ENCODE results near the gene SOX6.

SOX6 gene

GRCh38 chr11:15945726-15946125 lies 410.6 kb downstream of the SOX6 start:
- Histone ChIP-seq H3K36me3 (ENCODE audit: control insufficient read depth, insufficient read depth, low read length) (no peaks in the 10 kb centered on the region), H3K4me3 (ENCODE audit: insufficient read depth, low read depth, low read length) (no peak overlapping the region), H3K4me1 (ENCODE audit: control insufficient read depth, insufficient read depth, low read length) (no peaks in the 10 kb centered on the region), H3K9me3 (ENCODE audit: control insufficient read depth, low read length) (no peaks in the 10 kb centered on the region), H3K27me3 (ENCODE audit: control insufficient read depth, insufficient read depth, low read length, poor library complexity, severe bottlenecking) (no peaks in the 10 kb centered on the region), H3K27ac (ENCODE audit: insufficient read depth, low read depth, low read length, poor library complexity, severe bottlenecking) (no peak overlapping the region)
- WGBS, 2 experiments: 100% methylated on average over 1 of the region's 1 CpG

DNA sequence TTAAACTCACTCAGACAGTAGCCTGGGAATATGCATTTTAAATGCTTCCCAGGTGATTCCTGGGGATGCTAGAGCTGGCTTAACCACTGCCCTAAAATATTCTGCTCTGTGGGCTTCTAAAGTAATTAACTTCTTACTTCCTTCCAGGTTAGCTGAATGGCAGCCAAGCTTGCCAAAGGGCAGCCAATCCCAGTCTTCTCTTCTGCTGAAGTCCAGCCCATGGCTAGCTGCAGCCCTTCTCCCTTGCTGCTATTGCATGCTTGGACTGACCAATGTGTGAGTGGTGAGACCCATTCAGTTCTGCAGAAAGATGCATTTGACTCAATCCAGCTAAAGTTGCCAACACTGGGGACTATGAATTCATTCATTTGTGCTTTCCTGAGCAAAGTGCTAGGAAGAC lies 411.9 kb downstream of the SOX6 start:
- no peaks in the 10 kb centered on the region for H3K36me3 ChIP-seq (ENCODE audit: control insufficient read depth, insufficient read depth, low read length)
- H3K4me3 ChIP-seq (ENCODE audit: insufficient read depth, low read depth, low read length): no peak overlapping the region
- no peaks in the 10 kb centered on the region for H3K27me3 ChIP-seq (ENCODE audit: control insufficient read depth, insufficient read depth, low read length, poor library complexity, severe bottlenecking)
- H3K4me1 ChIP-seq (ENCODE audit: control insufficient read depth, insufficient read depth, low read length): no peaks in the 10 kb centered on the region
- H3K27ac ChIP-seq (ENCODE audit: insufficient read depth, low read depth, low read length, poor library complexity, severe bottlenecking): no peak overlapping the region
- no peaks in the 10 kb centered on the region for H3K9me3 ChIP-seq (ENCODE audit: control insufficient read depth, low read length)

DNA sequence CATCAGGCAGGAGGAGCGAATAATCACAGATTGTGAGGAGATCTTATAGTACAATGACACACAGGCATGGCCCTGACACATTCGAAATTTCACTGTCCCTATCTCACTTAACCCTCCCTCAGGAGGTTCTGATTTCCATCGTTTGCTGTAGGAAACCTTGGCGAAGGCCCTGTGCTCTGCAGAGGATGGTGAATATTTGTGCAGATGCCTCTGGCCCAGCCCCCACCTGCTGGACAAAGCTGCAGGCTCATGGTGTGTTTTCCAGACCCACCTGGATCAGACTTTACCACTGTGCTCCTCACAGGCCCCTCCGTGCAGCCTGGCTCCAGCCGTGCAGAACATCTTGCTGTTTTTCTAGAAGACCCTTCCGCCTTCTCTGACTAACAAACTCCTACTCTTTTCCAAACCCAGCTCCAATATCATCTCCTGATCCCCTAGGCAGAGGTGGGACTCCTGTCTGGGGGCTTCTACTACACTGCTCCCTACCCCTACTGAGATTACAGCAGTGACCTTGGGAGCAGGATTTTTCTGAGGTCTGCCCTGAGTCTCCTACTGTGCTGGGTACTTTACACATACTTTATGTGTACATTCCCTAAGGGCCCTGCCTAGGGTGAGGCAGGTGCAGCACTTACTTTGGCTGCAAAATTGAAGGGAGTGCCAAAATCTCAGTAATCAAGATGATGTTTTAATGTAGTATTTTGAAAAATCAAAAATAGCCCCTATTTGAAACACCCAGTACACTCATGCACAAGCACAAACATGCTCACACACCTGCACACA lies 412.7 kb downstream of the SOX6 start:
- H3K4me1 ChIP-seq (ENCODE audit: control insufficient read depth, insufficient read depth, low read length): no peaks in the 10 kb centered on the region
- H3K4me3 ChIP-seq (ENCODE audit: insufficient read depth, low read depth, low read length): no peak overlapping the region
- no peak overlapping the region for H3K27ac ChIP-seq (ENCODE audit: insufficient read depth, low read depth, low read length, poor library complexity, severe bottlenecking)
- WGBS, 2 experiments: 91 to 94% methylated on average over 7 of the region's 7 CpGs
- no peaks in the 10 kb centered on the region for H3K27me3 ChIP-seq (ENCODE audit: control insufficient read depth, insufficient read depth, low read length, poor library complexity, severe bottlenecking)
- H3K36me3 ChIP-seq (ENCODE audit: control insufficient read depth, insufficient read depth, low read length): no peaks in the 10 kb centered on the region
- H3K9me3 ChIP-seq (ENCODE audit: control insufficient read depth, low read length): no peaks in the 10 kb centered on the region

GRCh38 chr11:15942936-15943335 lies 413.4 kb downstream of the SOX6 start:
- H3K27me3 ChIP-seq (ENCODE audit: control insufficient read depth, insufficient read depth, low read length, poor library complexity, severe bottlenecking): no peaks in the 10 kb centered on the region

GRCh38 chr11:15942126-15942525 lies 414.2 kb downstream of the SOX6 start:
- Histone ChIP-seq H3K36me3 (ENCODE audit: control insufficient read depth, insufficient read depth, low read length) (no peaks in the 10 kb centered on the region), H3K9me3 (ENCODE audit: control insufficient read depth, low read length) (no peaks in the 10 kb centered on the region), H3K27me3 (ENCODE audit: control insufficient read depth, insufficient read depth, low read length, poor library complexity, severe bottlenecking) (no peaks in the 10 kb centered on the region), H3K27ac (ENCODE audit: insufficient read depth, low read depth, low read length, poor library complexity, severe bottlenecking) (no peak overlapping the region), H3K4me1 (ENCODE audit: control insufficient read depth, insufficient read depth, low read length) (no peaks in the 10 kb centered on the region), H3K4me3 (ENCODE audit: insufficient read depth, low read depth, low read length) (no peak overlapping the region)
- 94 to 95% methylated on average over 7 of the region's 7 CpGs for WGBS, 2 experiments

More at GRCh38 chr11:15942936-15943335, 413.4 kb downstream of the SOX6 start:
- 93% methylated on average over 9 of the region's 9 CpGs for WGBS, 2 experiments
- Histone ChIP-seq H3K27ac (ENCODE audit: insufficient read depth, low read depth, low read length, poor library complexity, severe bottlenecking) (no peak overlapping the region), H3K36me3 (ENCODE audit: control insufficient read depth, insufficient read depth, low read length) (no peaks in the 10 kb centered on the region), H3K9me3 (ENCODE audit: control insufficient read depth, low read length) (no peaks in the 10 kb centered on the region), H3K4me1 (ENCODE audit: control insufficient read depth, insufficient read depth, low read length) (no peaks in the 10 kb centered on the region), H3K4me3 (ENCODE audit: insufficient read depth, low read depth, low read length) (no peak overlapping the region)

DNA sequence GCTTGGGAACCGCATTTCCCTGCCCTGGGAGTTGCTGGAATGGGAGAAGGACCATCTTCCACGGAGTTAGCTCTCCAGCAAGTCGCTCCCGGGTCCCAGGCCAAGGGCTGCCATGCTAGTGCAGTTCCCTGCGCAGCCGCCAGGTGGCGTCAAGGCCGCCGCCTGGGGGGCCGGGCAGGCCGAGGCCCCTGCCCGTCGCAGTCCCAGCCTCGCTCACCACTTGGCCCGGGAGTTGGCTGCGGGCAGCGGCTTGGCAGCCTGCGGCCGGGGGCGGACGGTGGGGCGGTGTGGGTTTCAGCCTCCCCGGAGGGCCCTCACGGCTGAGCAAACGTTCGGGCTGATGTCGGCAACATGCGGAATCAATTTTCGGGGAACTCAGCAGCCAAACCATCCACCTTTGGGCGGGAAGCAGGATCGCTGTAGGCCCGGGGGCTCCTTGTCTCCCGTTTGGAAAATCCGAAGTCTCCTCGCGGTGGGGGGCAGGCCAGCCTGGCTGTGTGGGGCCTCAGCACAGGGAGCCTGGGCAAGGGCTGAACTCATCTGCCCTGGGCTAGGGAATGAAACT lies 415.1 kb downstream of the SOX6 start:
- Histone ChIP-seq H3K27me3 (ENCODE audit: control insufficient read depth, insufficient read depth, low read length, poor library complexity, severe bottlenecking) (no peaks in the 10 kb centered on the region), H3K4me3 (ENCODE audit: insufficient read depth, low read depth, low read length) (no peak overlapping the region), H3K4me1 (ENCODE audit: control insufficient read depth, insufficient read depth, low read length) (no peaks in the 10 kb centered on the region), H3K36me3 (ENCODE audit: control insufficient read depth, insufficient read depth, low read length) (no peaks in the 10 kb centered on the region), H3K9me3 (ENCODE audit: control insufficient read depth, low read length) (no peaks in the 10 kb centered on the region), H3K27ac (ENCODE audit: insufficient read depth, low read depth, low read length, poor library complexity, severe bottlenecking) (no peak overlapping the region)
- WGBS, 2 experiments: 64 to 66% methylated on average over 36 of the region's 36 CpGs

DNA sequence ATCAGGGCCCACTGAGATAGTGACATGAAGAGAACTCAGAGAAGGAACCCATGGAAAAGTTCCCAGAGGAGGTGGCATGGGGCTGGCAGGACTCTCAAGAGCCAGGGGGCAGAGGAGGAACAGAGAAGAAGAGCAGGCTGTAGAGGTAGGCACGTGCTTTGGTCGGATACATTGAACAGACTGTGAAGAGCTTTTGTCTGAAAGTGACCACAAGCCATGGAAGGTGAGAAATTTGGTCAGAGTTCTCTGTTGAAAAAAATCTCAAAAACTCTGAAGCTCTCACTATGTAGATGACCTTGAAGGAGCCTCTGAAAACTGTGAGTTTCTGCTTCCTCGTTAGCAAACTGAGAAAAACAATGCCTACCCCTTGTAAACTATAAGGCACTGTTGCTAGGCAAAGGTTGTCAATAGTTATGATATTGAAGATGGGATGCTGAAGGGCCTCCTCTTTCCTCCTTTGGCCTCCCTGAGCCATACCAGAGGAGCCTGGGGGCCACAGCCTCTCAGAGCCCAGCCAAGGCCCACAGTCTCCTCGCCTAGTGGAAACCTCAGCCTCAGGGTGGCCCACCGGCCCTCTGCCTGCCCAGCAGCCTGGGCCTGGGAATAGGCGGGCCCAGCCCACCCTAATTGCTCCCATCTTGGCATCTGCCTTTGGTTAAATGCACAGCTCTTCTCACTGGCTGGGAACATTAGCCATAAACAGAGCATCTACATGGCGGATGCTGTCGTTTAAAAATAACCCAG lies 415.7 kb downstream of the SOX6 start:
- no peaks in the 10 kb centered on the region for H3K4me1 ChIP-seq (ENCODE audit: control insufficient read depth, insufficient read depth, low read length)
- no peak overlapping the region for H3K27ac ChIP-seq (ENCODE audit: insufficient read depth, low read depth, low read length, poor library complexity, severe bottlenecking)
- H3K36me3 ChIP-seq (ENCODE audit: control insufficient read depth, insufficient read depth, low read length): no peaks in the 10 kb centered on the region
- H3K9me3 ChIP-seq (ENCODE audit: control insufficient read depth, low read length): no peaks in the 10 kb centered on the region
- no peaks in the 10 kb centered on the region for H3K27me3 ChIP-seq (ENCODE audit: control insufficient read depth, insufficient read depth, low read length, poor library complexity, severe bottlenecking)
- no peak overlapping the region for H3K4me3 ChIP-seq (ENCODE audit: insufficient read depth, low read depth, low read length)
- WGBS, 2 experiments: 92 to 94% methylated on average over 8 of the region's 8 CpGs

GRCh38 chr11:15938983-15939382 lies 417.4 kb downstream of the SOX6 start:
- no peaks in the 10 kb centered on the region for H3K27me3 ChIP-seq (ENCODE audit: control insufficient read depth, insufficient read depth, low read length, poor library complexity, severe bottlenecking)
- H3K27ac ChIP-seq (ENCODE audit: insufficient read depth, low read depth, low read length, poor library complexity, severe bottlenecking): no peak overlapping the region

GRCh38 chr11:15938121-15938611 lies 418.2 kb downstream of the SOX6 start:
- no peaks in the 10 kb centered on the region for H3K9me3 ChIP-seq (ENCODE audit: control insufficient read depth, low read length)
- no peak overlapping the region for H3K27ac ChIP-seq (ENCODE audit: insufficient read depth, low read depth, low read length, poor library complexity, severe bottlenecking)
- 94 to 95% methylated on average over 24 of the region's 24 CpGs for WGBS, 2 experiments
- no peaks in the 10 kb centered on the region for H3K27me3 ChIP-seq (ENCODE audit: control insufficient read depth, insufficient read depth, low read length, poor library complexity, severe bottlenecking)
- H3K36me3 ChIP-seq (ENCODE audit: control insufficient read depth, insufficient read depth, low read length): no peaks in the 10 kb centered on the region
- no peaks in the 10 kb centered on the region for H3K4me1 ChIP-seq (ENCODE audit: control insufficient read depth, insufficient read depth, low read length)
- no peak overlapping the region for H3K4me3 ChIP-seq (ENCODE audit: insufficient read depth, low read depth, low read length)

More at GRCh38 chr11:15938983-15939382, 417.4 kb downstream of the SOX6 start:
- 94 to 95% methylated on average over 1 of the region's 1 CpG for WGBS, 2 experiments
- H3K4me1 ChIP-seq (ENCODE audit: control insufficient read depth, insufficient read depth, low read length): no peaks in the 10 kb centered on the region
- H3K36me3 ChIP-seq (ENCODE audit: control insufficient read depth, insufficient read depth, low read length): no peaks in the 10 kb centered on the region
- H3K4me3 ChIP-seq (ENCODE audit: insufficient read depth, low read depth, low read length): no peak overlapping the region
- no peaks in the 10 kb centered on the region for H3K9me3 ChIP-seq (ENCODE audit: control insufficient read depth, low read length)

DNA sequence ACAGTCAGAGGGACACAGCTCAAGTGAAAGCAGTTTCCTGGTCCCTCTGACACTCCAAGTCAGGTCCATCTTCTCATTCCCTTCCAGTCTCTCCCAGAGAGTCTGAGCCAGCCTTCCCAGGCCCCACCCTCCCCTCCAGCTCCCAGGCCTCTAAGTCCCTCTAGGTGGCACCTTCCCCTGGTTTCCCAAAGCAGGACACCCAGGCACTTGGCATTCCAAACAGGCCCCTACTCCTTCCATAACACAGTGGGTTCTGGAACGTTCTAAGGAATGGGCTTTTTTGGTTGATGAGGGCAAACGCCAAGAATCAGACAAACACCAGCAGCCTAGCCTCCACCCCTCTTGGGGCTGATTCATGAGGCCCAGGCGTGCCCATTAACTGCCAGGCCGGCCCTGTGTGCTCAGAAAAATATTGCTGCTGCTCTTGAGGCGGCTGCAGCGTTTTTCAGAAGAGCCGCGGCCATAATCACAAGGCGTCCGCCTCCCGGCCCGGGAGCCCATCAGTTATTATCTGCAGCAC lies 418.7 kb downstream of the SOX6 start:
- Histone ChIP-seq H3K9me3 (ENCODE audit: control insufficient read depth, low read length) (no peaks in the 10 kb centered on the region), H3K36me3 (ENCODE audit: control insufficient read depth, insufficient read depth, low read length) (no peaks in the 10 kb centered on the region), H3K27me3 (ENCODE audit: control insufficient read depth, insufficient read depth, low read length, poor library complexity, severe bottlenecking) (no peaks in the 10 kb centered on the region), H3K4me1 (ENCODE audit: control insufficient read depth, insufficient read depth, low read length) (no peaks in the 10 kb centered on the region), H3K27ac (ENCODE audit: insufficient read depth, low read depth, low read length, poor library complexity, severe bottlenecking) (no peak overlapping the region), H3K4me3 (ENCODE audit: insufficient read depth, low read depth, low read length) (no peak overlapping the region)
- WGBS, 2 experiments: 94 to 95% methylated on average over 12 of the region's 12 CpGs

All from ectodermal cell (in vitro differentiated cells).